Activated T-cell treated with anti-CD3 and anti-CD28 coated beads, Interleukin-2, amount 50 U/mL, for 1 hour (primary cell): ENCODE measurements around the gene C4orf36.

Experiments used
- DNase-seq: peaks from one replicate; pipeline ENCODE4 v3.0.0-alpha.2; 2020

C4orf36 gene

DNA sequence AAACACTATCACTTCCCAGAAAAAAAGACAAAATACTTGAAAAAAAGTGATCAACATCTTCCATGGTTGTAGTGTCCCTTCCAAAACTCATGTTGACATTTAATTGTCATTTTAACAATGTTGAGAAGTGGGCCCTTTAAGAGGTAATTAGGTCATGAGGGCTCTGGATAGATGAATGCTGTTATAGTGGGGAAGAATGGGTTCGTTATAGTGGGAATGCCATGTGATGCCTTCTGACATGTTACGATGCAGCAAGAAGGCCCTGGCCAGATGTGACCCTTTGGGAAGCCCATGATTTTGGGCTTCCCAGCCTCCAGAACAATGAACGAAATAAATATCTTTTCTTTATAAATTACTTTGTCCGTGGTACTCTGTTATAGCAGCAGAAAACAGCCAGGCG is 39.0 kb downstream of the C4orf36 start:
- DNase-seq = no peak

DNA sequence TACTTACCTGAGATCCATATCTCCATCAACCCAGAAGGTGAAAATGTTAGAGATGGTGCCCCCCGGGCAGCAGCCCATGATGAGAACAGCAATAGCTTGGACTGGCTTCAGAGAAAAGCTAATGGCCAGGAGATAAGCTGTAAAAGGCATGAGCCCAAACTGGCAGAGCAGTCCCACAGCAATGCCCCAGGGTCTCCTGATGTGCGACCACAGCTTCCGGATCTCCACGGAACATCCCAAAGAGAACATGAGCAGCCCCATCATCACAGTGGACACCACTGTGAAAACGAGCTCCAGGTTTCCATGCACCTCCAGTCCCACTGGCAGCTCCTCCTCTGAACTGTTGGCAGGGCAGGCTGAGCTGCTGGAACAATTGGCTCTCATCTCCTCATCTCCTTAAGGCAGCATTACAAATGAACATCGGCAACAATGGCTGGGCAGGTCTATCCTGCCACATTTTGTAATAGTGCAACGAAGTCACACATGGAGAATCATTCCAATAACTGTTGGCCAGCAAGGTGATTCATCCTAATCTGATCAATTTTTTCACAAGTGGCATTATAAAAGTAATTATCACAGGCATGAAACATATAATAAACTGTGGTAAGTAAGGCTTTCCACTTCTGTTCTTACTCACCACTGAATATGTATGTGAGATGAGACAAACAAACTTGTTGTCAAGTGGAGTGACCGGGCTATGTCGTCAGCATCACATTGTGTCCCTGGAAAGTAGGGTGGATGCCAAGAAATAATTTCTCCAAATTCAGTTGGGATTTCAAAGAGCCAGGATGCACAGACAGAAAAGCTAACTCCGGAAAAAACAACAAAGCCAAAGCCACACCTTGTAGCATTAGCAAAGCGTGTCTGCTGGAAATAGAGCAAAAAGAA is 43.2 kb downstream of the C4orf36 start, which contains the start of gene SLC10A6:
SLC10A6 (minus strand) TSS at position 653 of the 888 bp plus-strand sequence; CDS start at position 384, 269 bp downstream.
- no peak for DNase-seq

DNA sequence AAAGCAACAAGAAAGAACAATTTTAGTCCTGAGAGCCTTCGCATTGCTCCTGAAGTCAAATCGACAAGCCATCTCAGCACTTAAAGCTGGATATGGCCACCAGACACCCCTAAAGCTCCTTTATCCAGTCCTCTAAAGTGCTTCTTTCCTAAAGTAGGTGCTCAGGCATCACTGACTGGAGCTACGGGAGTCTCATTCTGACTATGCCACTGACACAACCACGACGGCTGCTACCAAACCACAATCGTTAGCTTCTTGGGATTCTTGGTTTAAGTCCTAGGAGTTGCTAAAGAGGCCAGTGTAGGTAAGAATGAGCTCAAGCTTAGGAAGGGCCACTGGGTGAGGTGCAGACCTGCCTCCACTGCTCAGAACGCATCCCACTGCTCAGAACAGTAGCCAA is 44.1 kb downstream of the C4orf36 start:
- DNase-seq = no peak

DNA sequence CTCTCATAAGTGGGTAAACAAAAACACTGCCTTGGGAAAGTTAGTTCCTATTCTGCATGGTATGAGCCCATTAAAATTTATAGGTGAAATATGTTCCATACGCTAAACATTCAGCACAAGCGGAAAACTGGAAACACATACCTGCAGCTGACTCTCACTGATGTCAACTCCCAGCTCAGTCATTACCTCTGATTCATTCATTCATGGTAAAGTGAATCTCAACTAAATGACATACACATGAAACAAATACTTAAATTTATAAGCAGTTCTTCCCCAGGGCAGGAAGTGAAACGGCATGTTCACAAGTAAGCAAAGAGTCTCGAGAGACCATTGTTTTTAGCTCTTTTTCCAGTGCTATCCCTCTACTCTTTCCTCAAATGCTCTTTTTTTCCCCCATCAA is 44.7 kb downstream of the C4orf36 start:
- no peak for DNase-seq

DNA sequence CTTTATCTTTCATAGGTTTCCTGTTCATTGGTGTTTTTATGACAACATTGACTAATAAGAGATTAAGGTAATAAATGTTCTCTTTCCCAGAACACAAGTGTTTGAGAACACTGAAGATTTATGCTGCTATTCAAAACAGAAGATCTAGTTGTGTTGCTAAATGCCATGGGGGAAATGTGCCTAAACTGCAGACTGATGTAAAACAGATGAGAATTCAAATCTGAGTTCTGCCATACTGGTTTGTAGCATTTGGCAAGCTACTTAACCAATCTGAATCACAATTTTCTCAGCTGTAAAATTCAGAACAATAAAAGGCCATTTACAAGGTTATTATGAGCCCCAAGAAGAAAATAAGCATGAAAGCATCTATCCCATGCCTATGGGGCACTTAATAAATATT is 45.3 kb downstream of the C4orf36 start:
- DNase-seq = no peak

DNA sequence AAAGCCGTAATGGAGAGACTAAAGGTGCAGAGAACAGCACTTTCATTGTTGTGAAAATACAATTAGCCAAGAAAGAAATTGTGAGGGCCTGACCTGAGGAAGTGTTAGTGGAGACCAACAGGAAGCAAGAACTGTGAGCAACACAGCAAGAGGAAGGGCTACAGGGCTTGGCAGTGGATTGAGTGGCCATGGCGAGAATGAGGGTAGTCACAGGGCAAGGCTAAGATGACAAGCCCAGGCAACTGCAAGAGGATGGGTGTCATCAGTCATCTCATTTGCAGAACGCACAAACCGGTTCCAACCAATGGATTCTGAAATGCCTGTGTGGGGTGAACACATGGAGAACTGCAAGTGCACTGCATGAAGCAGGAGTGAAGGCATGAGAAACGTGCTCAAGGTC is 46.6 kb downstream of the C4orf36 start:
- DNase-seq = no peak

DNA sequence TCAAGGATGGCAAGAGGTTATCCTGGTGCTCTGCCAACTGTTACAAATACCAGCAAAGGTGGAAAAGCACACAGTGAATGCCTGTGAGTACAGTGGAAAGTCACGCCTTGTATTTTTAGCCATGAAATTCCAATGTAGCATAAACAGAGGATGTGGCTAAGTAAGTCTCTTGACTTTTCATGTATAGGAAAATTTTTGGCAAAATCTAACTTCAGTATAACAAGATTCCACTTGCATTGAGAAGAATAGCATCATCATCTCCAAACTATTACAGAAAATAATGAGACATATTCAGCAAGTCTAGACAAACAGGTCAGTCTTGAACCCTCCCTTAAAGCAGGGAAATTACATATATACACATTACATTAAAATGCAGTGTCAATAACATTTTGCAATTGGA is 50.9 kb downstream of the C4orf36 start:
- no peak for DNase-seq

DNA sequence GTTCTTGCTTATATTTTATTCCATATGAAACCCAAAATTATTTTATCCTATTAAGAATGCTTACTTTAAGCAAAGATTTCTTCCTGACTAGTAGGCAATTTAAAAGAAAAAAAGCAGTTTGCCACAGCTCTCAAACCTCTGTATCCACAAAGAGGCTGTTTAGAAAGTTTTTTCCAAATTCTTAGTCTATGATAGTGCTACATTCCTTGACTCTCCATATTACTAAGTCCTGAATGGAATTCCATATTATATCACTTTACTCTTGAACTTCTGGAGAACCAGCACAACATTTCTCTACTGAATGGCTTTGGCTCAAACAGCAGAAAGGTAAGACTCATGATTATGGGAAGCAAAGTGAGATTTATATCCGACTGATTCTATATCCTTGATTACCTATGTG is 51.4 kb downstream of the C4orf36 start:
- no peak for DNase-seq

DNA sequence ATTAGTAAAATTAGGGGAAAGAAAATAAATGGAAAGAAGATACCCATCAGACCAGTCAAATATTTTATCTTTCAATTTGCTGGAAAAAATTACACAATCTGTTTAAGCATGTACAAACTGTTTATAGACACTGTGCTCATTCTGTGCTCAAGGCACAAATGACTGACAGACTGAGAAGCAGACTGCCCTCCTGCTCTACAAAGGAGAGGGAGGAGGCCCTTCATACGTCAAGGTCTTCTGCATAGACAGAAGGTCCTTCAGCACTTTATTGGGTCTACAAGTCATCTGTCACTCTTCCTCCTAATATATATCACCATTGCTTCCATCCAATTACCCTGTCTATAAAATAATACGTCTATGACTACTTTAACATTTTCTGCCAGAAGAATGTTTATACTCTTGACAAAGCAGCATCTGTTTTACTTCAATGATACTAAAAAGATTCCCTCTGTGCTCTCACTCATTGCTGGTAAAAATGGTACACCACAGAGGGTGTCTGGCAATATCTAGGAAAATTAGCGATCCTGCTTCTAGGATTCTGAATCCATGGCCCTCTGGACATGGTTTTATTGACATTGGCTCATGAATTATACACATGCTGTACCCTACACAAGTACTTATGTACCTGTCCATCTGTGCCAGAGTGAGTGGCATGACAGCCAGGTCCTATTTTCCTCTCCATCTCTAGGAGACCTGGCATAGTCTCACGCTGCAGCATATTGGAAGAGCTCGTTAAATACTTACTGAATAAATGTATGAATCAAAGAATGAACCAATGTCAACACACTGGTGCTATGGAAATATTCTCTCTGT is 54.3 kb downstream of the C4orf36 start:
- DNase-seq = no peak

DNA sequence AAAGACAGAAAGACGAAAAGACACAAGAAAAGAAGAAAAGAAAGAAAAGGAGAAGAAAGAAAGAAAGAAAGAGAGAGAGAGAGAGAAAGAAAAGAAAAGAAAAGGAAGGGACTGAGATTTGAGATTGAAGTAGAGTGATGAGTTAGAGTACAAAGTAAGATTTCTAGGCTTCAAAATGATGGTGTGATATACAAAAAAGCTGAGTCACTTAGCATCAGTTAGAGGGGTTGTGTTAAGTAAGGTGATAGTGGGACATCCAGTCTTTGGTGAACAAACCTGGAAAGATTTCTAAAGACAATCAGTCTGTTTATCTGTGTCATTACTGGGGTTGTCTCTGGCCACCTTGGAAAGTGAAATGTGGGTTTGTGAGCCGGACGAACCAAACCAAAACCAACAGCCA is 56.5 kb downstream of the C4orf36 start:
- DNase-seq = no peak

DNA sequence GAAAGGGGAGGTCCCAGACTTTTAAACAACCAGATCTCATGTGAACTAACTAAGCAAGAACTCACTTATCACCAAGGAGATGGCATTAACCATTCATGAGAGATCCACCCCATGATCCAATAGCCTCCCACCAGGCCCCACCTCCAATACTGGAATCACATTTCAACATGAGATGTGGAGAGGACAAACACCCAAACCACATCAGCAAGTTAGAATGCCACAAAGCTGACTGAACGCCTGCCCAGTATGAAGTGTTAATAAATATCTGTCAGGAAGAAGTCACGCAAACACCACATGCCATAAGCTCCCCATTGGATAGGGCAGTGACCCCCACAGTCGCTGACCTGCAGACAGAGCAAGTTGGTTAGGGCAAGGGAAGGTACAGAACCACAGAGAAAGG is 57.3 kb downstream of the C4orf36 start:
- no peak for DNase-seq

DNA sequence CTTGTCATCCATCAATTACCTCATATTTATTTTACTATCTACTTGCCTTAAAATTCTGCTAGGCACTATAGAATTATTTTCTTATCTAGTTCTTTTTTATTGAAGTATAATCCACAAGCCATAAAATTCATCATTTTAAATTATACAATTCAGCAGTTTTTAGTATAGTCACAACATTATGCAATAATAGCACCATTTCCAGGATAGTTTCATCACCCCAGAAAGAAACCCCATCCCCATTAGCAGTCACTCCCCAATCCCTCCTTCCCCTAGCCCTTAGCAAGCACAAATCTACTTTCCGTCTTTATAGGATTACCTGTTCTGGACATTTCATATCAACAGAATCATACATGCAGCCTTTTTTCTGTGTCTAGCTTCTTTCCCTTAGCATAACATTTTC is 58.6 kb downstream of the C4orf36 start:
- DNase-seq = no peak

DNA sequence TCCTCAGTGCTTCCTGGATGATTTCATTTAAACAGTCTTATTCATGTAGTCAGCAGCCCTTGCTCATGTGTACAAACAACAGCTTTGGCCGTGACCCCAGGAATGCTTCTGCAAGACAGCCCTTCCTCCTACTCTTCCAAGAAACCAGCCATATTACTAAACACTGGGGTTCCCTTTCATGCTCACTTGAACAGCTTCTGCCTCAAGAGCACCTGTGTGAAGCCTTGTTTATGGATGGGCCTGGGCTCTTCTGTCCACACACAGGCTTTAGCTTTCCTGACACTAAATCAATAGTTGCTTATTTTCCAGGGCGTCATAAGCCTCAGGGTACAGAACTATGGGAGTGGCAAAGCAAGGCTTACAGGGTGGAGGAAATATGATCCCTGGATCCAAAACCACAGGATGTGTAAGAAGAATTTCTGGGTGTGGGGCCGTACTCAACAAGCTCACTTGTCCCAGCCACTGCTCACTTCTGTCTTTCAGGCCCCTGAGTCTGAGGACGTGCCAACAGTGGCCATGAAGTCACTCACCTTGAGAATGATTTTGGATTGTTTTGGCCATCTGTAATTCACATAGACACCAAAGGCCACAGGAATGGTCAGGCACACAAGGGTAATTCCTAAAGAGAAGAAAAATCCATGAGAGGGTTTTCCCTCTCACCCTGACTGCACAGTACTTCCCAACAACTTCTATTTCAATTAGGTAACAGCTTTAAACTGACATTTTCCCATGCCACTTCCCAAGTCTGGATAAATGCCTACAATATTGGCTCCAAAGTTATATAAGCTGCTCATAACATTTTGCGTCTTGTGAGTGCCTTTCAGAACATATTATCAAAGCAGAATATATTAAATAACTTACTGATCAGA is 60.7 kb downstream of the C4orf36 start:
- DNase-seq = no peak
